WTC11 (cell line): ENCODE results near the gene PROSER2. TPM values are rescaled to one million over a fixed set of nuclear protein-coding genes. Genes with fewer than 3 reads are reported as not detected.

ENCODE experiments used
- ATAC-seq: fragments of 200-7000 bp; cut with Tn5 transposase; 2 replicates; pipeline ENCODE4 v1.10.0; 2021; ENCODE audit warnings: mild to moderate bottlenecking, moderate library complexity
- CTCF ChIA-PET: fragments of 300-600 bp; sonication (Branson Sonifier 250); formaldehyde crosslinking; loops from one replicate; lab custom pipeline; 2021; ENCODE audit warnings: antibody characterized with exemption; lab: Charles Lee
- POLR2A ChIA-PET: fragments of 350-600 bp; sonication (Branson Sonifier 250); formaldehyde crosslinking; loops from one replicate; lab custom pipeline; 2021; ENCODE audit warnings: antibody characterized with exemption; lab: Charles Lee
- DNase-seq: peaks from one replicate; pipeline ENCODE4 v3.0.0; 2021; ENCODE audit warnings: low spot score
- H3K27ac Mint-ChIP-seq: 2 replicates; pipeline ENCODE4 v1.8.0; 2021; ENCODE audit warnings: mixed read lengths
- H3K27me3 Mint-ChIP-seq: 2 replicates; pipeline ENCODE4 v1.8.0; 2021; ENCODE audit warnings: low read depth, mild to moderate bottlenecking, moderate library complexity, mixed read lengths
- H3K36me3 Mint-ChIP-seq: 2 replicates; pipeline ENCODE4 v1.8.0; 2021; ENCODE audit warnings: mixed read lengths
- H3K4me1 Mint-ChIP-seq: 2 replicates; pipeline ENCODE4 v1.8.0; 2022; ENCODE audit warnings: mixed read lengths
- H3K4me3 Mint-ChIP-seq: 2 replicates; pipeline ENCODE4 v1.8.0; 2021; ENCODE audit warnings: mild to moderate bottlenecking, moderate library complexity, mixed read lengths
- H3K9me3 Mint-ChIP-seq: 2 replicates; pipeline ENCODE4 v1.8.0; 2021; ENCODE audit warnings: mixed read lengths
- ATF1 ChIP-seq: sonication (generic); formaldehyde crosslinking; IDR thresholded peaks from 2 replicates; pipeline ENCODE4 v1.8.1; 2023; ENCODE audit warnings: mild to moderate bottlenecking, moderate library complexity, missing genetic modification reagents
- CREB1 ChIP-seq: sonication (generic); formaldehyde crosslinking; IDR thresholded peaks from 2 replicates; pipeline ENCODE4 v1.8.0; 2023; ENCODE audit warnings: mild to moderate bottlenecking, missing genetic modification reagents
- CREM ChIP-seq: sonication (generic); formaldehyde crosslinking; IDR thresholded peaks from 2 replicates; pipeline ENCODE4 v1.8.1; 2022; ENCODE audit warnings: mild to moderate bottlenecking, missing genetic modification reagents, moderate library complexity
- ELF4 ChIP-seq: sonication (generic); formaldehyde crosslinking; IDR thresholded peaks from 2 replicates; pipeline ENCODE4 v1.8.1; 2022; ENCODE audit warnings: low read depth, mild to moderate bottlenecking, moderate library complexity, missing genetic modification reagents
- EMX1 ChIP-seq: fragments of 250-450 bp; sonication (Bioruptor Pico); IDR thresholded peaks from 2 replicates; pipeline ENCODE4 v1.8.0; 2021; ENCODE audit warnings: mild to moderate bottlenecking
- JAZF1 ChIP-seq: fragments of 250-450 bp; sonication (Bioruptor Pico); IDR thresholded peaks from 2 replicates; pipeline ENCODE4 v1.9.0; 2021; ENCODE audit warnings: moderate library complexity, mild to moderate bottlenecking, inconsistent platforms
- NR2C2 ChIP-seq: sonication (generic); formaldehyde crosslinking; IDR thresholded peaks from 2 replicates; pipeline ENCODE4 v1.8.0; 2022; ENCODE audit warnings: mild to moderate bottlenecking, missing genetic modification reagents
- SMAD3 ChIP-seq: sonication (generic); formaldehyde crosslinking; IDR thresholded peaks from 2 replicates; pipeline ENCODE4 v1.8.0; 2022; ENCODE audit warnings: missing genetic modification reagents, mild to moderate bottlenecking, borderline replicate concordance
- TCF7 ChIP-seq: sonication (generic); formaldehyde crosslinking; IDR thresholded peaks from 2 replicates; pipeline ENCODE4 v1.8.0; 2022; ENCODE audit warnings: mild to moderate bottlenecking, low read depth, missing genetic modification reagents, moderate library complexity
- TEAD1 ChIP-seq: sonication (generic); formaldehyde crosslinking; IDR thresholded peaks from 2 replicates; pipeline ENCODE4 v1.8.0; 2022; ENCODE audit warnings: mild to moderate bottlenecking, missing genetic modification reagents
- ZBTB21 ChIP-seq: sonication (generic); formaldehyde crosslinking; IDR thresholded peaks from 2 replicates; pipeline ENCODE4 v1.8.1; 2023; ENCODE audit warnings: mild to moderate bottlenecking, missing genetic modification reagents, borderline replicate concordance
- ZNF219 ChIP-seq: sonication (generic); formaldehyde crosslinking; IDR thresholded peaks from 2 replicates; pipeline ENCODE4 v1.8.0; 2023; ENCODE audit warnings: missing genetic modification reagents, mild to moderate bottlenecking, borderline replicate concordance
- ZNF232 ChIP-seq: sonication (generic); formaldehyde crosslinking; IDR thresholded peaks from 2 replicates; pipeline ENCODE4 v1.8.0; 2022; ENCODE audit warnings: mild to moderate bottlenecking, missing genetic modification reagents
- ZNF671 ChIP-seq: fragments of 250-450 bp; sonication (Bioruptor Pico); IDR thresholded peaks from 2 replicates; pipeline ENCODE4 v1.8.0; 2021; ENCODE audit warnings: mild to moderate bottlenecking
- total RNA-seq: library from RNA; stranded (reverse); gene quantifications from 3 replicates; pipeline ENCODE4 v1.2.3, GENCODE V29; 2021
- TF ChIP-seq, protein P1 (sequence below): sonication (generic); formaldehyde crosslinking; IDR thresholded peaks from 2 replicates; pipeline ENCODE4 v1.8.1; 2023; ENCODE audit warnings: mild to moderate bottlenecking, missing genetic modification reagents, borderline replicate concordance
- TF ChIP-seq, protein P2 (sequence below): sonication (generic); formaldehyde crosslinking; conservative IDR thresholded peaks from 2 replicates; pipeline ENCODE4 v1.8.1; 2023; ENCODE audit warnings: mild to moderate bottlenecking, low read depth, missing genetic modification reagents, moderate library complexity
- TF ChIP-seq, protein P3 (sequence below): sonication (generic); formaldehyde crosslinking; IDR thresholded peaks from 2 replicates; pipeline ENCODE4 v1.8.0; 2023; ENCODE audit warnings: missing genetic modification reagents
- TF ChIP-seq, protein P4 (sequence below): fragments of 250-450 bp; sonication (Bioruptor Pico); IDR thresholded peaks from 2 replicates; pipeline ENCODE4 v1.9.0; 2021; ENCODE audit warnings: mild to moderate bottlenecking, borderline replicate concordance

PROSER2 gene
- total RNA-seq, 1 experiment from 2014 or later = 8.5 TPM

DNA sequence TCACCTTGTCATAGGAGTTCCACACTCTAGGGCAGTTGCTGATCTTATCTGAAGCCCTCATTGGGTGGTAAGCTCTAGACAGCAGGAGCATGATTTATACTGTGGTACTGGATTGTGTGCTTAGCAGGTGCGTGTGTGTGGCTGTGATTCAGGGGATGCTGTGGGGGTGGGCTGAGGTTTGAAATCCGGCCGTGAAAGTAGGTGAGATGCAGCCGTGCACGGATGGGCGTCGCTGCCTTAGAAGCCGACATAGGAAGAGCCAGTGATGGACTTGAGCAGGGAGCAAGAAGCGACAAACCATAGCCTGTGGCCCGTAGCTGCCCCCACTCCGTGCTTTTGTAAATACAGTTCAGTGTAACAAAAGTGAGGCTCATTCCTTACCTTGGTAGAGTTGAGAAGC is 38.2 kb downstream of the PROSER2 start:
- DNase-seq (no peak), ATAC-seq (no peak)
- POLR2A ChIA-PET = no interaction called here
- peaks cover 6% of the 10 kb centered on the region for H3K4me1 Mint-ChIP-seq
- no peaks in the 10 kb centered on the region for H3K27me3 Mint-ChIP-seq
- no peak for TF ChIP-seq EMX1 (CRISPR knock-in tag)
- no peak for TF ChIP-seq JAZF1 (CRISPR knock-in tag)
- TF ChIP-seq, protein P1, sequence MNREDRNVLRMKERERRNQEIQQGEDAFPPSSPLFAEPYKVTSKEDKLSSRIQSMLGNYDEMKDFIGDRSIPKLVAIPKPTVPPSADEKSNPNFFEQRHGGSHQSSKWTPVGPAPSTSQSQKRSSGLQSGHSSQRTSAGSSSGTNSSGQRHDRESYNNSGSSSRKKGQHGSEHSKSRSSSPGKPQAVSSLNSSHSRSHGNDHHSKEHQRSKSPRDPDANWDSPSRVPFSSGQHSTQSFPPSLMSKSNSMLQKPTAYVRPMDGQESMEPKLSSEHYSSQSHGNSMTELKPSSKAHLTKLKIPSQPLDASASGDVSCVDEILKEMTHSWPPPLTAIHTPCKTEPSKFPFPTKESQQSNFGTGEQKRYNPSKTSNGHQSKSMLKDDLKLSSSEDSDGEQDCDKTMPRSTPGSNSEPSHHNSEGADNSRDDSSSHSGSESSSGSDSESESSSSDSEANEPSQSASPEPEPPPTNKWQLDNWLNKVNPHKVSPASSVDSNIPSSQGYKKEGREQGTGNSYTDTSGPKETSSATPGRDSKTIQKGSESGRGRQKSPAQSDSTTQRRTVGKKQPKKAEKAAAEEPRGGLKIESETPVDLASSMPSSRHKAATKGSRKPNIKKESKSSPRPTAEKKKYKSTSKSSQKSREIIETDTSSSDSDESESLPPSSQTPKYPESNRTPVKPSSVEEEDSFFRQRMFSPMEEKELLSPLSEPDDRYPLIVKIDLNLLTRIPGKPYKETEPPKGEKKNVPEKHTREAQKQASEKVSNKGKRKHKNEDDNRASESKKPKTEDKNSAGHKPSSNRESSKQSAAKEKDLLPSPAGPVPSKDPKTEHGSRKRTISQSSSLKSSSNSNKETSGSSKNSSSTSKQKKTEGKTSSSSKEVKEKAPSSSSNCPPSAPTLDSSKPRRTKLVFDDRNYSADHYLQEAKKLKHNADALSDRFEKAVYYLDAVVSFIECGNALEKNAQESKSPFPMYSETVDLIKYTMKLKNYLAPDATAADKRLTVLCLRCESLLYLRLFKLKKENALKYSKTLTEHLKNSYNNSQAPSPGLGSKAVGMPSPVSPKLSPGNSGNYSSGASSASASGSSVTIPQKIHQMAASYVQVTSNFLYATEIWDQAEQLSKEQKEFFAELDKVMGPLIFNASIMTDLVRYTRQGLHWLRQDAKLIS (CRISPR knock-in tag) = no peak
- TF ChIP-seq, protein P2, sequence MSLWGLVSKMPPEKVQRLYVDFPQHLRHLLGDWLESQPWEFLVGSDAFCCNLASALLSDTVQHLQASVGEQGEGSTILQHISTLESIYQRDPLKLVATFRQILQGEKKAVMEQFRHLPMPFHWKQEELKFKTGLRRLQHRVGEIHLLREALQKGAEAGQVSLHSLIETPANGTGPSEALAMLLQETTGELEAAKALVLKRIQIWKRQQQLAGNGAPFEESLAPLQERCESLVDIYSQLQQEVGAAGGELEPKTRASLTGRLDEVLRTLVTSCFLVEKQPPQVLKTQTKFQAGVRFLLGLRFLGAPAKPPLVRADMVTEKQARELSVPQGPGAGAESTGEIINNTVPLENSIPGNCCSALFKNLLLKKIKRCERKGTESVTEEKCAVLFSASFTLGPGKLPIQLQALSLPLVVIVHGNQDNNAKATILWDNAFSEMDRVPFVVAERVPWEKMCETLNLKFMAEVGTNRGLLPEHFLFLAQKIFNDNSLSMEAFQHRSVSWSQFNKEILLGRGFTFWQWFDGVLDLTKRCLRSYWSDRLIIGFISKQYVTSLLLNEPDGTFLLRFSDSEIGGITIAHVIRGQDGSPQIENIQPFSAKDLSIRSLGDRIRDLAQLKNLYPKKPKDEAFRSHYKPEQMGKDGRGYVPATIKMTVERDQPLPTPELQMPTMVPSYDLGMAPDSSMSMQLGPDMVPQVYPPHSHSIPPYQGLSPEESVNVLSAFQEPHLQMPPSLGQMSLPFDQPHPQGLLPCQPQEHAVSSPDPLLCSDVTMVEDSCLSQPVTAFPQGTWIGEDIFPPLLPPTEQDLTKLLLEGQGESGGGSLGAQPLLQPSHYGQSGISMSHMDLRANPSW (CRISPR knock-in tag) = no peak
- no peak for TF ChIP-seq CREM (CRISPR knock-in tag)
- TF ChIP-seq, protein P3, sequence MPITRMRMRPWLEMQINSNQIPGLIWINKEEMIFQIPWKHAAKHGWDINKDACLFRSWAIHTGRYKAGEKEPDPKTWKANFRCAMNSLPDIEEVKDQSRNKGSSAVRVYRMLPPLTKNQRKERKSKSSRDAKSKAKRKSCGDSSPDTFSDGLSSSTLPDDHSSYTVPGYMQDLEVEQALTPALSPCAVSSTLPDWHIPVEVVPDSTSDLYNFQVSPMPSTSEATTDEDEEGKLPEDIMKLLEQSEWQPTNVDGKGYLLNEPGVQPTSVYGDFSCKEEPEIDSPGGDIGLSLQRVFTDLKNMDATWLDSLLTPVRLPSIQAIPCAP (CRISPR knock-in tag) = no peak
- TF ChIP-seq ZBTB21 (CRISPR knock-in tag) = no peak
- TF ChIP-seq ZNF671 (CRISPR knock-in tag) = no peak
- TF ChIP-seq, protein P4, sequence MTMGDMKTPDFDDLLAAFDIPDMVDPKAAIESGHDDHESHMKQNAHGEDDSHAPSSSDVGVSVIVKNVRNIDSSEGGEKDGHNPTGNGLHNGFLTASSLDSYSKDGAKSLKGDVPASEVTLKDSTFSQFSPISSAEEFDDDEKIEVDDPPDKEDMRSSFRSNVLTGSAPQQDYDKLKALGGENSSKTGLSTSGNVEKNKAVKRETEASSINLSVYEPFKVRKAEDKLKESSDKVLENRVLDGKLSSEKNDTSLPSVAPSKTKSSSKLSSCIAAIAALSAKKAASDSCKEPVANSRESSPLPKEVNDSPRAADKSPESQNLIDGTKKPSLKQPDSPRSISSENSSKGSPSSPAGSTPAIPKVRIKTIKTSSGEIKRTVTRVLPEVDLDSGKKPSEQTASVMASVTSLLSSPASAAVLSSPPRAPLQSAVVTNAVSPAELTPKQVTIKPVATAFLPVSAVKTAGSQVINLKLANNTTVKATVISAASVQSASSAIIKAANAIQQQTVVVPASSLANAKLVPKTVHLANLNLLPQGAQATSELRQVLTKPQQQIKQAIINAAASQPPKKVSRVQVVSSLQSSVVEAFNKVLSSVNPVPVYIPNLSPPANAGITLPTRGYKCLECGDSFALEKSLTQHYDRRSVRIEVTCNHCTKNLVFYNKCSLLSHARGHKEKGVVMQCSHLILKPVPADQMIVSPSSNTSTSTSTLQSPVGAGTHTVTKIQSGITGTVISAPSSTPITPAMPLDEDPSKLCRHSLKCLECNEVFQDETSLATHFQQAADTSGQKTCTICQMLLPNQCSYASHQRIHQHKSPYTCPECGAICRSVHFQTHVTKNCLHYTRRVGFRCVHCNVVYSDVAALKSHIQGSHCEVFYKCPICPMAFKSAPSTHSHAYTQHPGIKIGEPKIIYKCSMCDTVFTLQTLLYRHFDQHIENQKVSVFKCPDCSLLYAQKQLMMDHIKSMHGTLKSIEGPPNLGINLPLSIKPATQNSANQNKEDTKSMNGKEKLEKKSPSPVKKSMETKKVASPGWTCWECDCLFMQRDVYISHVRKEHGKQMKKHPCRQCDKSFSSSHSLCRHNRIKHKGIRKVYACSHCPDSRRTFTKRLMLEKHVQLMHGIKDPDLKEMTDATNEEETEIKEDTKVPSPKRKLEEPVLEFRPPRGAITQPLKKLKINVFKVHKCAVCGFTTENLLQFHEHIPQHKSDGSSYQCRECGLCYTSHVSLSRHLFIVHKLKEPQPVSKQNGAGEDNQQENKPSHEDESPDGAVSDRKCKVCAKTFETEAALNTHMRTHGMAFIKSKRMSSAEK (CRISPR knock-in tag) = no peak
- H3K4me3 Mint-ChIP-seq = no peak overlapping the region
- CTCF ChIA-PET = no interaction called here
- H3K36me3 Mint-ChIP-seq = no peaks in the 10 kb centered on the region
- peak overlapping the region; percentile 38; the same call in 1 of the 2 replicates for H3K27ac Mint-ChIP-seq
- no peaks in the 10 kb centered on the region for H3K9me3 Mint-ChIP-seq

GRCh38 chr10:11861811-11862428 is 38.8 kb downstream of the PROSER2 start:
- POLR2A ChIA-PET = no interaction called here
- H3K27me3 Mint-ChIP-seq = no peaks in the 10 kb centered on the region
- H3K36me3 Mint-ChIP-seq = no peaks in the 10 kb centered on the region
- H3K9me3 Mint-ChIP-seq = no peaks in the 10 kb centered on the region
- DNase-seq (no peak), ATAC-seq (no peak)
- H3K4me1 Mint-ChIP-seq = peaks cover 6% of the 10 kb centered on the region
- no peak overlapping the region for H3K4me3 Mint-ChIP-seq
- CTCF ChIA-PET = interaction anchor here (1.9 kb wide), 1 partner anchor 8 kb away, joined by 10 read pairs; no protein-coding TSS in a partner anchor
- H3K27ac Mint-ChIP-seq = no peak overlapping the region
- TF ChIP-seq, protein P2 (CRISPR knock-in tag) = no peak
- TF ChIP-seq SMAD3 = no peak
- TF ChIP-seq ELF4 (CRISPR knock-in tag) = no peak
- no peak for TF ChIP-seq CREB1 (CRISPR knock-in tag)
- TF ChIP-seq TCF7 = no peak
- no peak for TF ChIP-seq ZNF219 (CRISPR knock-in tag)
- TF ChIP-seq, protein P3 (CRISPR knock-in tag) = no peak
- no peak for TF ChIP-seq CREM (CRISPR knock-in tag)
- TF ChIP-seq TEAD1 (CRISPR knock-in tag) = no peak
- no peak for TF ChIP-seq ATF1 (CRISPR knock-in tag)
- no peak for TF ChIP-seq ZNF232 (CRISPR knock-in tag)
- TF ChIP-seq ZBTB21 (CRISPR knock-in tag) = no peak
- no peak for TF ChIP-seq NR2C2
